ENCODE results near the gene CYP46A1. TPM values are rescaled to one million over a fixed set of nuclear protein-coding genes. Genes with fewer than 3 reads are reported as not detected.

The CYP46A1 gene
- total and polyA plus RNA-seq, 9 donors = 2.3 to 6.3 (median 3.7) TPM

DNA sequence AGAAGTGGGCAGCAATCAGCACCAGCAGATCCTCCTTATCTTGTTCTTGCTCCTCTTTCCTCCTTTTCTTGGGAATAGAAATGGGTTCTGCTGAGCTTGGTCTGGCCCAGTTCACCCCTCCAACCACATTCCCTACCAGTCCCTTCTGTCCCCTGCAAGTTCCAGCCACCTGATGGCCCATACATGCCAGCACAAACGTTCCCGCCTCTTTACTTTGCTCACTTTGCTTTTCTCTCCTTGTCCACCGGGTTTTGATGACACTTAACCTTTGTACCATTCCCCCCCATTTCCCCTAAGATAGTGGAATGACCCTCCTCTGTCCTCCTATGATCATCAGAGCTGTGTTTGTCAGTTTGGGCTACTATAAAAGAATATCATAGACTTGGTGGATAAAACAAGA is 85.7 kb downstream of the CYP46A1 start:
- no peak overlapping the region for H3K27ac ChIP-seq (ENCODE audit: low read length)
- no peaks in the 10 kb centered on the region for H3K36me3 ChIP-seq (ENCODE audit: control insufficient read depth, insufficient read depth, low read length)
- peaks cover 39% of the 10 kb centered on the region for H3K4me1 ChIP-seq (ENCODE audit: control insufficient read depth, insufficient read depth, low read length)
- DNase-seq = no peak
- no peak overlapping the region for H3K4me3 ChIP-seq (ENCODE audit: low read length)
- no peaks in the 10 kb centered on the region for H3K27me3 ChIP-seq (ENCODE audit: control insufficient read depth, insufficient read depth, low read length)
- WGBS (ENCODE audit: insufficient coverage) = 83% methylated on average over 2 of the region's 3 CpGs
- H3K9me3 ChIP-seq (replicated peaks; ENCODE audit: control insufficient read depth, low read depth, low read length) = no peaks in the 10 kb centered on the region

DNA sequence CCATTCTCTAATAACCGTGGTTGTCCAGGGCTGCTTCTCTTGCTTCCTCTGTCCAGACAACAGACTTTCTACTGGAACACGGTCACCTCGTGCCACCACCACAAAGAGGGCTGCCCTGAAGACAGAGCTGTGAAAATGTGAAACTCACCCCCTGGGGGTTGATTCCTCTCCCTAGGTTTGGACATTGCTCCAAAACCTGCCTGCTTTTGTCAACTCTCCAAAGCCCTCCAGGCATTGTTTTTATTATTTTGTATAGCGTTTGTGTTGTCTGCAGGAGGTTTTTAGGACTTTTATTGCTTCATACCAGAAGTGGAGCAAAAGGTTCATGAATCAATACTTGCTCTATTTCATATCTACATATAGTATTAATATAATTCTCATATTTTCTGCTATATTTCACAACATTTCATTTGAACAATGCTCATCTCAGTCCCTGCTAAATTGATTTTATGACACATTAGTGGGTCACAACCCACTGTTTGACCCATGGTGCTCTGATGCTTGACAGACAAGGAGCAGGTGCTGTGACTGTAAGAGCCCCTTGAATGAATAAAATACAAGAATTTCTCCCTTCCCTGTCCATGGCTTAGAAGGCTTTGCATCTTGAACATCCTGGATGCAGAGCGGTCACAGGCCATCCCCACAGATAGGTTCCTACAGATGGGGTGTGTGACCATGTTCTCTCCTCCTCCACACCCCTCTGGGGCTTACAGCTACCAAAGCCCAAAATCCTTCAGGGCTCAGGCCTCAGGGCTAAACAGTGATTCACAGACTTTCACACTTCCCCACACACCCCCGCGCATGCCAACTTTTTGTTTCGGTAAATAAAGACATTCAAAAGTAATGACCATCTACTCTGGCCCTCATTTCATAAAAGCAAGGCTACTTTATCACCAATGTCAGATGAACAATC is 88.5 kb downstream of the CYP46A1 start:
- Histone ChIP-seq H3K27ac (ENCODE audit: low read length) (no peak overlapping the region), H3K9me3 (replicated peaks; ENCODE audit: control insufficient read depth, low read depth, low read length) (no peaks in the 10 kb centered on the region), H3K4me1 (ENCODE audit: control insufficient read depth, insufficient read depth, low read length) (peaks cover 35% of the 10 kb centered on the region), H3K36me3 (ENCODE audit: control insufficient read depth, insufficient read depth, low read length) (no peaks in the 10 kb centered on the region), H3K4me3 (ENCODE audit: low read length) (no peak overlapping the region), H3K27me3 (ENCODE audit: control insufficient read depth, insufficient read depth, low read length) (no peaks in the 10 kb centered on the region)
- 65% methylated on average over 3 of the region's 8 CpGs for WGBS (ENCODE audit: insufficient coverage)
- no peak for DNase-seq

DNA sequence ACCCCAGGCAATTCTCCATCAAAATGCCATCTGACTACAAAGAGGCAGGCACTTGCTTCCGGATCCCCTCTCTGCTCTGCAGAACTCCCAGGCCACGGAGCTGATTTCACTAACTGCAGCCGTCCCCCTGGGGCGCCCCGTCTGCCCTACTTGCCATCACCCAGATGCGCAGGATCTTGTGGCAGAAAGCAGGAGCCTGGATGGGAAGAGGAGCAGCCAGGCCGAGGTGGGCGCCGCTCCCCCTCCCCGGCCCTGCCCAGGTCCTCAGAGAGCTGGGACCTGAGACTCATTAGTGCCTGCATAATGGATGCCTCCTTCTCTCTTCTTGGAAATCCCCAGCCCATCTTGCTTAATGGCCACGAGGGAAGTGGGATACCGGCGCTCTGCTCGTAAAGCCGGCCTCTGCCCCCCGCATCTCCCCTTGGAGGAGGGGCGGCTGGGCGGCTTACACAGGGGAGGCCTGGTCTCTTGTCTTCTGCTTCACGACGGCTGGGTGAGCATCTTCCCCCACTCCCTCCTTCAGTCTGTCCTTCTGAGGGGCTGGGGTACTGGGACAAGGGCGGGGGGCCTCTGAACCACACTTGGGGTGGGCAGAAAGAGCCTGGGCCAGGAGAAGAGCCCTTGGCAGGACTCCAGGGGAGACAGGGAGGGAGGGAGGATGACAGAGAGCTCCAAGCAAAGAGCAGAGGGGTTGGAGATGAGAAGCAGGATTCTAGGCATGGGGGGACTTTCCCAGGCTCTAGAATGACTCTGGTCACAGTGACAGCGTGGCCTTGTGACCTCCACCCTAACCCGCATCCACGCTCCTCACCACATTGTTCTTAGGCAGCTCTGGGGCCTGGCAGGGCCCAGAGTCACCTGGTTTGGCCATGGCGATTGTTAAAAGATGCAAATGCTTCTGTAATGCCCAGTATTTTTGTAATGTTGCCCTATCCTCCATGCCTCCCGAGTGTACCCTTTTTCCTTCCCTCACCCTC is 89.7 kb downstream of the CYP46A1 start:
- H3K9me3 ChIP-seq (replicated peaks; ENCODE audit: control insufficient read depth, low read depth, low read length) = peaks cover 5% of the 10 kb centered on the region
- WGBS (ENCODE audit: insufficient coverage) = 51% methylated on average over 19 of the region's 26 CpGs

DNA sequence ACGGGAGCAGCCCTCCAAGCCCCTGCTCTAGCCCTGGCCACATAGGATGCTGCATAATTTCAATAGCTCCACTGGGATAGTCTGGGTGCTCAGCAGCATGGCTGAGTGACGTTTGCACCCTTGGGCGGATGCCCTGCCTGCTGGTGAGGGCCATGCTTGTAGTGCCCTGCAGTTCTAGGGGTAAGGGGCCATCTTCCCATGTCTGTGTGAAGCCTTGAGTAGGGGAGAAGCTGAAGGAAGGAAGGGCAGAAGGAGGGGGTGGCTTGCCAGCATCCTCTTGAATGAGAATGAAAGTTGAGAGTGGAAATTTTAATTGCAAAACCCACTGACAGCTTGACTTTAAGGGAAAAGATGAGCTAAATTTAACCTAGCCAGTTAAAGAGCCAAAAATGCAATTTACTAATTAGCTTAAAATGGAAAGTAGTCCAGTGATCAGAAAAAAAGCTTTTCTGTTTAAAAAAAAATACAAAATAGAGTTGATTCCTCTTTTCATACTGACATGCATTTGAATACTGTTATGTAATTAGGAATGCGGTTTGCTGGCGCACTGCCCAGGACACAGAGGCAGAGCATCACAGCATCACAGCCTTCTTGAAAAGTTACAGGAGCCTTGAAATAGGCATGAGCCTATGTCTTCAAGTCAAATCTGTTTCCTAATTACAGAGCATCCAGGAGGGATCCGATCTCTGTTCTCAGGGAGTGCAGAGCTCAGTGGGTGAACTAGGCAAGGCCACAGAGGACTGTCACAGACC is 90.6 kb downstream of the CYP46A1 start:
- Histone ChIP-seq H3K27me3 (ENCODE audit: control insufficient read depth, insufficient read depth, low read length) (no peaks in the 10 kb centered on the region), H3K4me1 (ENCODE audit: control insufficient read depth, insufficient read depth, low read length) (peaks cover 29% of the 10 kb centered on the region), H3K9me3 (replicated peaks; ENCODE audit: control insufficient read depth, low read depth, low read length) (peaks cover 8% of the 10 kb centered on the region), H3K36me3 (ENCODE audit: control insufficient read depth, insufficient read depth, low read length) (no peaks in the 10 kb centered on the region), H3K27ac (ENCODE audit: low read length) (no peak overlapping the region), H3K4me3 (ENCODE audit: low read length) (no peak overlapping the region)
- DNase-seq = peak; percentile 82
- WGBS (ENCODE audit: insufficient coverage) = 54% methylated on average over 4 of the region's 6 CpGs

More for the DNA sequence above, 89.7 kb downstream of the CYP46A1 start:
- no peaks in the 10 kb centered on the region for H3K36me3 ChIP-seq (ENCODE audit: control insufficient read depth, insufficient read depth, low read length)
- no peak overlapping the region for H3K4me3 ChIP-seq (ENCODE audit: low read length)
- DNase-seq = no peak
- H3K27me3 ChIP-seq (ENCODE audit: control insufficient read depth, insufficient read depth, low read length) = no peaks in the 10 kb centered on the region
- H3K4me1 ChIP-seq (ENCODE audit: control insufficient read depth, insufficient read depth, low read length) = peaks cover 29% of the 10 kb centered on the region
- no peak overlapping the region for H3K27ac ChIP-seq (ENCODE audit: low read length)

DNA sequence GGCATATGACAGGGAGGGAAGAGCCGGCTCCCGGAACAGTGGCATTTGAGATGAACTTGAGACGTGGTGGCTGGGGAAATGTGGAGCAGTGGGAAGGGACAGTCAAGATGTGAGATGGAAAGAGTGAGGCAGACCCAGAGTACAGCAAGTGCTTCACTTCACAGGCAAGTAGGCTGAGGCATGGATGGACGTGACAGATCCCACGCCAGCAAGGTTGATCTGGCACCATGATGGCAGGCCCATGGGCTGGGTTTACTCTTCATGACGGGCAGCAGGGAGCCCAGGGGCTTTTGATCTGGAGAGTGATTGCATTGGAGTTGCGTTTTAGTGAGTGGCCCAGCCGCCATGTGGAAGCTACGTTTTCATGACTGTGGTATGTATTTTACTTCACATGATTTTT is 91.3 kb downstream of the CYP46A1 start:
- Histone ChIP-seq H3K4me1 (ENCODE audit: control insufficient read depth, insufficient read depth, low read length) (peaks cover 29% of the 10 kb centered on the region), H3K27ac (ENCODE audit: low read length) (no peak overlapping the region)
- WGBS (ENCODE audit: insufficient coverage) = 74% methylated on average over 6 of the region's 9 CpGs

More for the DNA sequence above, 91.3 kb downstream of the CYP46A1 start:
- Histone ChIP-seq H3K4me3 (ENCODE audit: low read length) (no peak overlapping the region), H3K36me3 (ENCODE audit: control insufficient read depth, insufficient read depth, low read length) (no peaks in the 10 kb centered on the region), H3K27me3 (ENCODE audit: control insufficient read depth, insufficient read depth, low read length) (no peaks in the 10 kb centered on the region), H3K9me3 (replicated peaks; ENCODE audit: control insufficient read depth, low read depth, low read length) (peaks cover 12% of the 10 kb centered on the region)
- DNase-seq = no peak

Other genes with a start within 250 kb of the CYP46A1 start
- 99.2 TPM for gene SETD3, start 203.4 kb upstream of the CYP46A1 start, total RNA-seq
- gene SETD3, start 203.4 kb upstream of the CYP46A1 start, polyA plus RNA-seq (ENCODE audit: insufficient read depth in 1 of 8, insufficient read length in 8 of 8, low replicate concordance in 1 of 8) = 10 to 100 TPM; 53.3 to 69.6 (median 61.0) TPM
- gene CCNK, start 202.9 kb upstream of the CYP46A1 start, total RNA-seq = 18.0 TPM
- 10 to 100 TPM; 27.7 to 41.9 (median 35.5) TPM for gene CCNK, start 202.9 kb upstream of the CYP46A1 start, polyA plus RNA-seq (ENCODE audit: insufficient read depth in 1 of 8, insufficient read length in 8 of 8, low replicate concordance in 1 of 8)
- gene CCDC85C, start 80.1 kb upstream of the CYP46A1 start, total RNA-seq = 3.4 TPM
- 1 to 10 TPM; 3.2 to 6.5 (median 4.4) TPM for gene CCDC85C, start 80.1 kb upstream of the CYP46A1 start, polyA plus RNA-seq (ENCODE audit: insufficient read depth in 1 of 8, insufficient read length in 8 of 8, low replicate concordance in 1 of 8)
- 2.3 TPM for gene HHIPL1, start 39.2 kb upstream of the CYP46A1 start, total RNA-seq
- gene HHIPL1, start 39.2 kb upstream of the CYP46A1 start, polyA plus RNA-seq (ENCODE audit: insufficient read depth in 1 of 8, insufficient read length in 8 of 8, low replicate concordance in 1 of 8) = 1 to 10 TPM; 1.4 to 2.8 (median 2.2) TPM
- 39.6 TPM for gene EML1, start 109.1 kb downstream of the CYP46A1 start, total RNA-seq
- 10 to 100 TPM; 24.3 to 51.2 (median 42.8) TPM for gene EML1, start 109.1 kb downstream of the CYP46A1 start, polyA plus RNA-seq (ENCODE audit: insufficient read depth in 1 of 8, insufficient read length in 8 of 8, low replicate concordance in 1 of 8)